Right atrium auricular region (tissue), 2 donors: ENCODE measurements around the gene REELD1. TPM values are rescaled to one million over a fixed set of nuclear protein-coding genes. Genes with fewer than 3 reads are reported as not detected.

Source experiments
- DNase-seq: peaks from one replicate; pipeline ENCODE4 v3.0.0-alpha.2; 2019; ENCODE audit warnings: low spot score
- H3K27ac ChIP-seq, 2 donors: fragments of 200-600 bp; sonication (generic); 1 replicate in 1 of 2; 2 replicates in 1 of 2; pipeline ENCODE4 v1.5.1; 2016 to 2019
- H3K27me3 ChIP-seq, 2 donors: fragments of 200-600 bp; sonication (generic); one replicate each; pipeline versions ENCODE4 v1.5.1 to v1.6.0; 2017 to 2019
- H3K36me3 ChIP-seq: fragments of 200-600 bp; sonication (generic); one replicate; pipeline ENCODE4 v1.5.1; 2016
- H3K4me1 ChIP-seq, 2 donors: fragments of 200-600 bp; sonication (generic); one replicate each; pipeline versions ENCODE4 v1.5.1 to v1.6.0; 2017 to 2019
- H3K4me3 ChIP-seq, 2 donors: fragments of 200-600 bp; sonication (generic); 1 replicate in 1 of 2; 2 replicates in 1 of 2; pipeline ENCODE4 v1.5.1; 2017 to 2019; ENCODE audit warnings: mild to moderate bottlenecking in 1 of 2, moderate library complexity in 1 of 2
- H3K9me3 ChIP-seq, 2 donors: fragments of 200-600 bp; sonication (generic); one replicate each; pipeline ENCODE4 v1.5.1; 2019
- CTCF ChIP-seq, 2 donors: fragments of 200-600 bp; sonication (generic); IDR thresholded peaks; one replicate each; pipeline ENCODE4 v1.5.1; 2019; ENCODE audit warnings: antibody characterized with exemption in 2 of 2
- total RNA-seq, 2 donors: library from RNA; depleted of rRNA; stranded (reverse); fragments of >200 nt; gene quantifications; one replicate each; pipeline ENCODE4 v1.1.0, GENCODE V29; 2016

The REELD1 gene
- total RNA-seq, 2 donors from 2014 or later = 0.71 TPM; not detected in 1

GRCh38 chr4:146186596-146186995, 27.7 kb upstream of the REELD1 start:
- no peak for DNase-seq
- no peak overlapping the region for H3K4me3 ChIP-seq
- H3K4me1 ChIP-seq = peaks cover 0 to 9% of the 10 kb centered on the region in 2 donors
- peaks cover 50% of the 10 kb centered on the region for H3K36me3 ChIP-seq
- no peaks in the 10 kb centered on the region for H3K9me3 ChIP-seq
- no peak for TF ChIP-seq CTCF (IDR thresholded peaks at IDR 0.05)
- no peak overlapping the region for H3K27ac ChIP-seq
- H3K27me3 ChIP-seq = no peaks in the 10 kb centered on the region

DNA sequence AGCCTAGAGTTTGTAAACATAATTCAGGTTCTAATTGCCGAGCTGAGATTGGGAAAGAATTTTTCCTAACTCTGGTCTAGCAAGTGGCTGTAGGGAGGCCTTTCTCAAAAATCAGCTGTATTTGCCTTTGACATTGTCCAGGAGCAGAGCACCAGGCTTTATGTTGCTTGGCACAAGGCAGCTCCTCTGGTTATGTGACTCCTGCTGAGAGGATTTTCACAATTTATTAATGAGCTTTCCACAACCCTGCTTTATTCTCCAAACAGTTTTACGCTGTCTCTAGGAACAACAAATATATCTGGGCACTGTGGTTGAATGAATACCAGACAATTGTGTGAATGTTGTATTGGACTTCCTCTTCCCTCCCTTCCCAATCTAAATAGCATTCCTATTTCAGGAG, 23.9 kb upstream of the REELD1 start:
- no peaks in the 10 kb centered on the region for H3K27me3 ChIP-seq
- no peak overlapping the region for H3K4me3 ChIP-seq
- no peak overlapping the region for H3K27ac ChIP-seq
- no peak for DNase-seq
- peaks cover 36% of the 10 kb centered on the region for H3K36me3 ChIP-seq
- no peak for TF ChIP-seq CTCF (IDR thresholded peaks at IDR 0.05)
- H3K9me3 ChIP-seq = no peaks in the 10 kb centered on the region
- peaks cover 0 to 5% of the 10 kb centered on the region in 2 donors for H3K4me1 ChIP-seq

DNA sequence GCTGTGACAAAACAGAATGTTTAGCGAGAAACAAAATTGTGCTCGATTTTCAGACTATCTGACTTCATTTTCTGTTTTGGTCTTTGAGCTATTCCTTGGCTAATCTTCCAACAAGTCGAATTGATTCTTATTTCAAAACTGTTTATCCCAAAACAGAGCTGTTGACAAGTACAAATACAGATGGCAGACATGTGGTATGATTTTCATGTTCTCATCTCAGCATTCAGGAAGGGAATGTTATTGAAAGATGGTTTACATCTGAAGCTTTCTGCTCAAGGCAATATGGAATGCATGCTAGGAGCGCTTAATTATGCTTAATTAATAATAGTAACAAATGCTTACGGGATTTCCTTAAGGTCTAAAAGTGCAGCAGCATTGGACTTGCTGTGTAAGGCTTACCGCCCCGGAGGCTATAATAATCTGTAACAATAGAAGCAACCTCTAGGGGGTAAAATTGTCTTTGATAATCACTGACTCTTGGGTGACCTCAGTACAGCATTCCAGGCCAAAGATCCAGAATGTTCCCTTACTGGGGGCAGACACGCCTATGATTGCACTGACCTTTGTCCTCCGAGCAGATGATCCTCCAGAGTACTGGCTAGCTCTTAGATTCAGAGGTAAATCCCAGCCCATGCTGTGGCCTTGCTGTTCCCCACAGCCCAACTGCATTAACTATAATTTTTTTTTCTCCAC, 22.4 kb upstream of the REELD1 start:
- H3K27ac ChIP-seq = peak overlapping the region in 1 of 2 donors; percentile 41
- H3K27me3 ChIP-seq = no peaks in the 10 kb centered on the region
- DNase-seq = no peak
- no peak overlapping the region for H3K4me3 ChIP-seq
- H3K4me1 ChIP-seq = peaks cover 0 to 5% of the 10 kb centered on the region in 2 donors
- no peaks in the 10 kb centered on the region for H3K9me3 ChIP-seq
- TF ChIP-seq CTCF (IDR thresholded peaks at IDR 0.05) = peak in 1 of 2 donors; percentile 31
- H3K36me3 ChIP-seq = peaks cover 36% of the 10 kb centered on the region

GRCh38 chr4:146193628-146194027, 20.7 kb upstream of the REELD1 start:
- Histone ChIP-seq H3K27ac (no peak overlapping the region), H3K4me1 (peaks cover 0 to 5% of the 10 kb centered on the region in 2 donors), H3K9me3 (no peaks in the 10 kb centered on the region), H3K4me3 (no peak overlapping the region), H3K27me3 (no peaks in the 10 kb centered on the region), H3K36me3 (peaks cover 30% of the 10 kb centered on the region)
- DNase-seq = no peak
- no peak for TF ChIP-seq CTCF (IDR thresholded peaks at IDR 0.05)

DNA sequence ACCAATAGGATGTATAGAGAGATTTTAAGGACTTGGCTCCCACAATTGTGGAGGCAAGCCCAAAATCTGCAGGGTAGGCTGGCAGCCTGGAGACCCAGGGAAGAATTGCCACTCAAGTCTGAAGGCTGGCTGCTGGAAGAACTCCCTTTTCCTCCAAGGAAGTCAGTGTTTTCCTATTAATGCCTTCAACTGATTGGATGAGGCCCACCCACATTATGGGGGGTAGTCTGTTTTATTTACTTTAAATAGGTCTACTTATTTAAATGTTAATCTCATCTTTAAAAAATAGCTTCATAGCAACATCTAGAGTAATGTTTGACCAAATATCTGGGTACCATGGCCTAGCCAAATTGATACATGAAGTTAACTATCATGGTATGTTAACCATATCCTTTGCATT, 20.1 kb upstream of the REELD1 start:
- TF ChIP-seq CTCF (IDR thresholded peaks at IDR 0.05) = no peak
- Histone ChIP-seq H3K4me3 (no peak overlapping the region), H3K4me1 (peaks cover 0 to 5% of the 10 kb centered on the region in 2 donors), H3K27me3 (no peaks in the 10 kb centered on the region), H3K36me3 (peaks cover 24% of the 10 kb centered on the region), H3K27ac (no peak overlapping the region), H3K9me3 (no peaks in the 10 kb centered on the region)
- no peak for DNase-seq

- Histone ChIP-seq H3K4me3 (no peak overlapping the region), H3K9me3 (no peaks in the 10 kb centered on the region), H3K36me3 (no peaks in the 10 kb centered on the region), H3K4me1 (no peaks in the 10 kb centered on the region), H3K27ac (no peak overlapping the region), H3K27me3 (no peaks in the 10 kb centered on the region)
- no peak for TF ChIP-seq CTCF (IDR thresholded peaks at IDR 0.05)
- DNase-seq = no peak
Observed at GRCh38 chr4:146202665-146203064, 11.7 kb upstream of the REELD1 start.
